Mucosa of rectum (tissue), 2 donors: Measurements from ENCODE around the gene TBC1D2.

Experiments
- H3K27ac ChIP-seq, 2 donors: one replicate each; pipeline ENCODE4 v1.7.0; 2013; ENCODE audit warnings: inconsistent platforms in 2 of 2, low read depth in 2 of 2, low read length in 2 of 2
- H3K27me3 ChIP-seq, 2 donors: one replicate each; pipeline ENCODE4 v1.7.0; 2013; ENCODE audit warnings: low read length in 2 of 2; ENCODE audit not compliant: control insufficient read depth in 2 of 2, insufficient read depth in 2 of 2
- H3K36me3 ChIP-seq, 2 donors: one replicate each; pipeline ENCODE4 v1.7.0; 2013; ENCODE audit warnings: low read length in 2 of 2; ENCODE audit not compliant: control insufficient read depth in 2 of 2, insufficient read depth in 2 of 2
- H3K4me1 ChIP-seq, 2 donors: one replicate each; pipeline ENCODE4 v1.7.0; 2013; ENCODE audit warnings: low read length in 2 of 2, mild to moderate bottlenecking in 1 of 2; ENCODE audit not compliant: control insufficient read depth in 2 of 2, insufficient read depth in 2 of 2
- H3K4me3 ChIP-seq, 2 donors: one replicate each; pipeline ENCODE4 v1.7.0; 2013; ENCODE audit warnings: low read length in 2 of 2
- H3K9ac ChIP-seq, 2 donors: one replicate each; pipeline ENCODE4 v1.7.0; 2013; ENCODE audit warnings: low read length in 2 of 2, low read depth in 1 of 2, mild to moderate bottlenecking in 1 of 2
- H3K9me3 ChIP-seq, 2 donors: one replicate each; pipeline ENCODE4 v1.7.0; 2013; ENCODE audit warnings: low read length in 2 of 2; ENCODE audit not compliant: control insufficient read depth in 2 of 2
- donor health status: healthy.
- donor health status: Normal muscosa, but diverticular disease.

Gene TBC1D2

DNA sequence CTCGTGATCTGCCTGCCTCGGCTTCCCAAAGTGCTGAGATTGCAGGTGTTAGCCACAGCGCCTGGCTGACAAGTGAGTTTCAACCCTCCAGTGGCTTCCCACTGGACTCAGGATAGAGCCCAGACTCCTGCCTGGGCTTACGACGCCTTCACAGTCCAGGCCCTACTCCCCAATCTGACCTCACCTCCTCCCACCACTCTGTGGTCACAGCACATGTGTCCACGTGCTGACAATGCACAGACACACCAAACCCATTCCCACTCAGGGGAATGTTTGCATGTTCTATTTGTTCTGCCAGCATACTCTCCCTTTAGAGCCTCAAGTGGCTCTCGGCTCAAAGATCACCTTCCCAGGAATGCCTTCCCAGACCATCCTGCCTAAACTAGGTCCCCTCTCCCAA lies 105.3 kb downstream of the TBC1D2 start:
- Histone ChIP-seq H3K27ac (no peak overlapping the region), H3K36me3 (peaks cover 2 to 3% of the 10 kb centered on the region in 2 donors), H3K27me3 (no peaks in the 10 kb centered on the region), H3K4me1 (peaks cover 16 to 18% of the 10 kb centered on the region in 2 donors), H3K4me3 (no peak overlapping the region), H3K9ac (no peak overlapping the region), H3K9me3 (no peaks in the 10 kb centered on the region)

DNA sequence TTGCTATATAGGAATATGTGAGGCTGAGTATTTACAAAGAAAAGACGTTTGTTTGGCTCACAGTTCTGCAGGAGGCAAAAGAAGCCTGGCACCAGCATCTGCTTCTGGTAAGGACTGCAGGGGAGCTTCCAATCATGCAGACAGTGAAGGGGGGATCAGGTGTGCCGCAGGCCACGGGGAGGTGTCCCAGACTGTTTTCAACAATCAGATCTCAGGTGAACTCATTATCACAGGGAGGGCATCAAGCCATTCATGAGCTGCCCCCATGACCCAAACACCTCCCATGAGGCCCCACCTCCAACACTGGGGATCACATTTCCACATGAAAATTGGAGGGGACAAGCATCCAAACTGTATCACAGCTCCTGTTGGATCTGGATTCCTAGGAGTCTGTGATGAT lies 106.0 kb downstream of the TBC1D2 start:
- Histone ChIP-seq H3K9me3 (no peaks in the 10 kb centered on the region), H3K4me3 (no peak overlapping the region), H3K27me3 (no peaks in the 10 kb centered on the region), H3K9ac (no peak overlapping the region), H3K4me1 (peaks cover 24 to 25% of the 10 kb centered on the region in 2 donors), H3K36me3 (peaks cover 0 to 2% of the 10 kb centered on the region in 2 donors), H3K27ac (no peak overlapping the region)
